Astrocyte (in vitro differentiated cells and primary cell): ENCODE results near the gene PGC. TPM values are rescaled to one million over a fixed set of nuclear protein-coding genes. Genes with fewer than 3 reads are reported as not detected.
A peak's percentile ranks its signal among the peaks of the same experiment; 100 is the strongest.

ENCODE experiments used
- DNase-seq: peaks from one replicate; pipeline ENCODE4 v3.0.0-alpha.2; 2010; ENCODE audit warnings: low read depth
- FAIRE-seq: peaks from 2 replicates; lab custom pipeline; 2011; peaks lifted over from hg19 to GRCh38; lab: Jason Lieb, UNC
- H2AFZ ChIP-seq: 2 replicates; pipeline ENCODE4 v1.6.0; 2012; ENCODE audit warnings: low read depth, low read length, inconsistent platforms
- H3K27ac ChIP-seq: 2 replicates; pipeline ENCODE4 v1.5.1; 2011; ENCODE audit warnings: low read depth, low read length, inconsistent platforms
- H3K27me3 ChIP-seq: 2 replicates; pipeline ENCODE4 v1.6.0; 2011; ENCODE audit warnings: low read length, inconsistent platforms; ENCODE audit not compliant: insufficient read depth
- H3K36me3 ChIP-seq: 2 replicates; pipeline ENCODE4 v1.5.1; 2011; ENCODE audit warnings: low read length, inconsistent platforms; ENCODE audit not compliant: insufficient read depth
- H3K4me1 ChIP-seq: 2 replicates; pipeline ENCODE4 v1.5.1; 2011; ENCODE audit warnings: low read length, inconsistent platforms; ENCODE audit not compliant: insufficient read depth
- H3K4me2 ChIP-seq: 2 replicates; pipeline ENCODE4 v1.6.0; 2012; ENCODE audit warnings: low read length, inconsistent platforms
- H3K4me3 ChIP-seq: 2 replicates; pipeline ENCODE4 v1.5.1; 2011; ENCODE audit warnings: low read depth, mild to moderate bottlenecking, low read length, inconsistent platforms; ENCODE audit not compliant: insufficient read depth
- H3K79me2 ChIP-seq: 2 replicates; pipeline ENCODE4 v1.6.0; 2012; ENCODE audit warnings: mild to moderate bottlenecking, low read length, inconsistent platforms; ENCODE audit not compliant: insufficient read depth
- H3K9ac ChIP-seq: 2 replicates; pipeline ENCODE4 v1.6.0; 2012; ENCODE audit warnings: mild to moderate bottlenecking, low read length, inconsistent platforms
- H3K9me3 ChIP-seq: 2 replicates; pipeline ENCODE4 v1.5.1; 2012; ENCODE audit warnings: low read depth, mild to moderate bottlenecking, low read length, inconsistent platforms; ENCODE audit not compliant: insufficient read depth
- H4K20me1 ChIP-seq: 2 replicates; pipeline ENCODE4 v1.6.0; 2012; ENCODE audit warnings: low read length, inconsistent platforms; ENCODE audit not compliant: insufficient read depth
- H3K27ac Mint-ChIP-seq: one replicate; pipeline ENCODE4 v1.8.0; 2021; ENCODE audit warnings: mild to moderate bottlenecking, mixed read lengths; ENCODE audit not compliant: unreplicated experiment
- H3K27me3 Mint-ChIP-seq: one replicate; pipeline ENCODE4 v1.8.0; 2021; ENCODE audit warnings: low read depth, mixed read lengths; ENCODE audit not compliant: unreplicated experiment
- H3K36me3 Mint-ChIP-seq: one replicate; pipeline ENCODE4 v1.8.0; 2021; ENCODE audit warnings: low read depth, mixed read lengths; ENCODE audit not compliant: unreplicated experiment
- H3K4me1 Mint-ChIP-seq: one replicate; pipeline ENCODE4 v1.8.0; 2021; ENCODE audit warnings: low read depth, mixed read lengths; ENCODE audit not compliant: unreplicated experiment
- H3K4me3 Mint-ChIP-seq: one replicate; pipeline ENCODE4 v1.8.0; 2021; ENCODE audit warnings: mild to moderate bottlenecking, moderate library complexity, mixed read lengths; ENCODE audit not compliant: unreplicated experiment
- H3K9me3 Mint-ChIP-seq: one replicate; pipeline ENCODE4 v1.8.0; 2021; ENCODE audit warnings: mild to moderate bottlenecking, mixed read lengths; ENCODE audit not compliant: unreplicated experiment
- EZH2 ChIP-seq: IDR thresholded peaks from 2 replicates; pipeline ENCODE4 v1.6.1; 2012; ENCODE audit warnings: mild to moderate bottlenecking, low read length, inconsistent platforms; ENCODE audit not compliant: insufficient read depth
- total RNA-seq: library from RNA; stranded (reverse); gene quantifications from 2 replicates; pipeline ENCODE4 v1.2.1, GENCODE V29; 2021
- TF ChIP-seq, protein P1 (sequence below): IDR thresholded peaks from 2 replicates; pipeline ENCODE4 v1.5.1; 2011; ENCODE audit warnings: low read depth, mild to moderate bottlenecking, inconsistent platforms, low read length, moderate library complexity; ENCODE audit not compliant: insufficient read depth

Gene PGC
- total RNA-seq, 1 donor from 2014 or later, result not detected

DNA sequence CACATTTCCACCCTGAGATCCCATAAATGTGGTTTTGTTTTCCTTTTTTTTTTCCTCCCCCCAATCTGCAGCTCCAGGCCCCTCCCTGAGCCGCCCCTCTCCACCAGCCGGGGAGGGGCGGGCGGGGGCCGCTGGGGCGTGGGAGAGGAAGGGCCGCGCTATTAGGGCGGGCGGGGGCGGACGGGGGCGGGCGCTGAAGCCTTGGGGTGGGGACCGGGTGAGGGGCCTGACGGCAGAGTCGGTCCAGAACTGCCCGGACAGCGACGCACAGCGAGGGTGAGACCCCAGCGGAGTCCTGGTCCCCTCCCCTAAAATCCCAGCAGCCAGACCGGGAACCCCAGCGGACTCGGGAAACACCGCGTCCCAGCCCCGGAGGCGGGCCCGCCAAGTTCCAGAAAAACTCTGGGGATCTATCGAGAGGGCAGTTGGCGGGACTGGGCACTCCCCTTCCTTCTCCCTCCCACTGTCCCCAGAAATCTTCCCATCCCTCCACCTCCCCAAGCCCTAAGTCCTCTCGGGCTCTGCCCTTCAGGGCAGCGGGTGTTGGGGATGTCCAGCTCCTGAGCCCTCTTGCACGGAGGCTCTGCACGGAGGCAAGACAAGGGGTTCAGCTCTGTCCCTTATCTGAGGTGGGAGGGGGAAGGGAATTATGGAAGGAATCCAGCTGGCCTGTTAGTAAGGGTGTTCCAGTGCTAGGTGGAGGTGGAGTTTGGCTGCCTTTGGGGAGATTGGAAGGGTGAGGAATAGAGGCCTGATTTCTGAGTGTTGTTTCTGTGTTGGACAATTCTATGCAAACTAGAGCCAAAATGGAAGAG, 33.6 kb upstream of the PGC start, which contains the start of gene PRICKLE4:
Gene PRICKLE4 (plus strand): TSS at position 232 of the 815 bp plus-strand sequence. CDS start 2,692 bp downstream, outside the sequence.
- H3K27ac ChIP-seq, result no peak within 1 kb of the TSS
- H3K4me3 Mint-ChIP-seq, result peak within 1 kb of the TSS; percentile 88
- peak within 1 kb of the TSS; percentile 74 for H3K4me3 ChIP-seq
- H3K36me3 Mint-ChIP-seq, result peaks cover 2% of the 10 kb centered on the region
- no peaks in the 10 kb centered on the region for H3K79me2 ChIP-seq
- peak within 1 kb of the TSS; percentile 89 for H2AFZ ChIP-seq
- DNase-seq, result no peak
- FAIRE-seq, result no peak
- H3K27me3 ChIP-seq, result no peaks in the 10 kb centered on the region
- no peak for TF ChIP-seq EZH2
- TF ChIP-seq, protein P1, sequence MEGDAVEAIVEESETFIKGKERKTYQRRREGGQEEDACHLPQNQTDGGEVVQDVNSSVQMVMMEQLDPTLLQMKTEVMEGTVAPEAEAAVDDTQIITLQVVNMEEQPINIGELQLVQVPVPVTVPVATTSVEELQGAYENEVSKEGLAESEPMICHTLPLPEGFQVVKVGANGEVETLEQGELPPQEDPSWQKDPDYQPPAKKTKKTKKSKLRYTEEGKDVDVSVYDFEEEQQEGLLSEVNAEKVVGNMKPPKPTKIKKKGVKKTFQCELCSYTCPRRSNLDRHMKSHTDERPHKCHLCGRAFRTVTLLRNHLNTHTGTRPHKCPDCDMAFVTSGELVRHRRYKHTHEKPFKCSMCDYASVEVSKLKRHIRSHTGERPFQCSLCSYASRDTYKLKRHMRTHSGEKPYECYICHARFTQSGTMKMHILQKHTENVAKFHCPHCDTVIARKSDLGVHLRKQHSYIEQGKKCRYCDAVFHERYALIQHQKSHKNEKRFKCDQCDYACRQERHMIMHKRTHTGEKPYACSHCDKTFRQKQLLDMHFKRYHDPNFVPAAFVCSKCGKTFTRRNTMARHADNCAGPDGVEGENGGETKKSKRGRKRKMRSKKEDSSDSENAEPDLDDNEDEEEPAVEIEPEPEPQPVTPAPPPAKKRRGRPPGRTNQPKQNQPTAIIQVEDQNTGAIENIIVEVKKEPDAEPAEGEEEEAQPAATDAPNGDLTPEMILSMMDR, result no peak
- peak within 1 kb of the TSS; percentile 100 for H3K4me2 ChIP-seq
- H3K4me1 Mint-ChIP-seq, result peaks cover 5% of the 10 kb centered on the region
- no peaks in the 10 kb centered on the region for H3K27me3 Mint-ChIP-seq
- no peaks in the 10 kb centered on the region for H3K36me3 ChIP-seq
- H3K9ac ChIP-seq, result peak within 1 kb of the TSS; percentile 83
- H3K9me3 ChIP-seq, result no peaks in the 10 kb centered on the region
- H3K4me1 ChIP-seq, result peaks cover 13% of the 10 kb centered on the region
- H4K20me1 ChIP-seq, result peaks cover 8% of the 10 kb centered on the region
- H3K9me3 Mint-ChIP-seq, result no peaks in the 10 kb centered on the region
- peak within 1 kb of the TSS; percentile 41 for H3K27ac Mint-ChIP-seq

GRCh38 chr6:41779788-41780550, 32.8 kb upstream of the PGC start, which contains the start of gene FRS3:
Gene FRS3, minus strand, starts transcription at chr6:41779900. Its CDS starts 2,913 bp downstream, at chr6:41776987.
- no peaks in the 10 kb centered on the region for H3K27me3 Mint-ChIP-seq

More at GRCh38 chr6:41779788-41780550, 32.8 kb upstream of the PGC start, which contains the start of gene FRS3:
- H3K27ac Mint-ChIP-seq, result peak within 1 kb of the TSS; percentile 80
- TF ChIP-seq EZH2, result no peak
- TF ChIP-seq, protein P1, result peak; percentile 53
- H3K36me3 Mint-ChIP-seq, result peaks cover 2% of the 10 kb centered on the region
- FAIRE-seq, result no peak
- peak within 1 kb of the TSS; percentile 89 for H2AFZ ChIP-seq
- H3K4me1 ChIP-seq, result peaks cover 14% of the 10 kb centered on the region
- H3K27ac ChIP-seq, result no peak within 1 kb of the TSS
- peak within 1 kb of the TSS; percentile 74 for H3K4me3 ChIP-seq
- no peaks in the 10 kb centered on the region for H3K9me3 Mint-ChIP-seq
- H3K9me3 ChIP-seq, result no peaks in the 10 kb centered on the region
- peaks cover 12% of the 10 kb centered on the region for H3K4me1 Mint-ChIP-seq
- no peaks in the 10 kb centered on the region for H3K27me3 ChIP-seq
- peaks cover 2% of the 10 kb centered on the region for H4K20me1 ChIP-seq
- no peaks in the 10 kb centered on the region for H3K79me2 ChIP-seq
- H3K36me3 ChIP-seq, result peaks cover 4% of the 10 kb centered on the region
- peak; percentile 73 for DNase-seq
- peak within 1 kb of the TSS; percentile 89 for H3K4me3 Mint-ChIP-seq
- peak within 1 kb of the TSS; percentile 100 for H3K4me2 ChIP-seq
- peak within 1 kb of the TSS; percentile 83 for H3K9ac ChIP-seq
